Spleen (tissue), 7 donors: ENCODE measurements around the gene PDE4D.

Source experiments
- CTCF ChIP-seq, 11 experiments: fragments of 200-600 bp in 7 of 11; fragments of 450-650 bp in 4 of 11; sonication (generic) in 4 of 11; IDR thresholded peaks in 8 of 11; conservative IDR thresholded peaks in 3 of 11; 1 replicate in 7 of 11; 2 replicates in 4 of 11; pipeline versions ENCODE4 v1.4.0 to v1.8.0; 2016 to 2021; ENCODE audit warnings: antibody characterized with exemption in 11 of 11, inconsistent platforms in 4 of 11, mild to moderate bottlenecking in 1 of 11
- POLR2A ChIP-seq, 3 donors: fragments of 450-650 bp; IDR thresholded peaks; one replicate each; pipeline ENCODE4 v1.5.1; 2017; ENCODE audit warnings: antibody characterized with exemption in 3 of 3, mild to moderate bottlenecking in 1 of 3
- donor health status: DM: no; HTN: no; CAD: no; lungs with moderate emphysema.
- donor health status: DM: no; HTN: no; CAD: no.
- donor health status: DM: no; HTN: no; CAD: no.

GRCh38 chr5:59716966-59717500 is 176.5 kb downstream of the PDE4D start:
- TF ChIP-seq CTCF (IDR thresholded peaks at IDR 0.05 in 8 of 11, conservative IDR thresholded peaks at IDR 0.05 in 3 of 11) (no peak), POLR2A (IDR thresholded peaks at IDR 0.05) (no peak)
